Activated CD8-positive, alpha-beta memory T cell treated with anti-CD3 and anti-CD28 coated beads for 36 hours (primary cell): Measurements from ENCODE around the gene PIMREG. TPM values are rescaled to one million over a fixed set of nuclear protein-coding genes. Genes with fewer than 3 reads are reported as not detected.

Experiments
- CTCF ChIA-PET: fragments of 350-600 bp; sonication (Branson Sonifier 250); formaldehyde crosslinking; loops from one replicate; lab custom pipeline; 2021; ENCODE audit warnings: antibody characterized with exemption; lab: Charles Lee
- POLR2A ChIA-PET: fragments of 350-600 bp; sonication (Branson Sonifier 250); formaldehyde crosslinking; loops from one replicate; lab custom pipeline; 2021; ENCODE audit warnings: antibody characterized with exemption; lab: Charles Lee
- total RNA-seq, 2 experiments: library from RNA; stranded (reverse); gene quantifications; one replicate each; pipeline ENCODE4 v1.2.3, GENCODE V29; 2021

The PIMREG gene
- total RNA-seq, 2 experiments from 2014 or later = 2.9 to 3.3 TPM

DNA sequence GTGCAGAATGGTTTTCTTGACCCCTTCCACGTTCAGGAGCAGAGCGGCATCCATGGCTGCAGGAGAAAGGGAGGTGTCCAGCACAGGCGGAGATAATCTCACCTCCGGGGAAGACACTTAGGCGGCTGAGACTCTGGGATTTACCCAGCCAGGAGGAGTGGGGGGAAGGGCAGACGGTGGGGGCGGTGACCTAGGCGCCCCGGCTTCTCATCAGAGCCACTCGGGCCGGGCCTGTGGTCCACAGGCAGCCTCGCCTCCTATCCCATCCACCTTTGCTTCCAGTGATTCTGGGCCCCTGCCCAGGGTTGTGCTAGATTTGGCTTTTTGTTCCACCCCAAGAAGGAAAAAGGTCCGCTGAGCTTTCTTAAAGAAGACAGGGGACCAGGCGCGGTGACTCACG is 9.2 kb upstream of the PIMREG start, which contains the start of gene AIPL1:
AIPL1 (minus strand) TSS at position 71 of the 400 bp plus-strand sequence; CDS start at position 54, 17 bp downstream.
- CTCF ChIA-PET = interaction anchor here (0.9 to 2.0 kb wide), 4 partner anchors 17 to 851 kb away, joined by 3 to 13 read pairs (median 4); partner anchors contain the start of gene NLRP1
- POLR2A ChIA-PET = no interaction called here

DNA sequence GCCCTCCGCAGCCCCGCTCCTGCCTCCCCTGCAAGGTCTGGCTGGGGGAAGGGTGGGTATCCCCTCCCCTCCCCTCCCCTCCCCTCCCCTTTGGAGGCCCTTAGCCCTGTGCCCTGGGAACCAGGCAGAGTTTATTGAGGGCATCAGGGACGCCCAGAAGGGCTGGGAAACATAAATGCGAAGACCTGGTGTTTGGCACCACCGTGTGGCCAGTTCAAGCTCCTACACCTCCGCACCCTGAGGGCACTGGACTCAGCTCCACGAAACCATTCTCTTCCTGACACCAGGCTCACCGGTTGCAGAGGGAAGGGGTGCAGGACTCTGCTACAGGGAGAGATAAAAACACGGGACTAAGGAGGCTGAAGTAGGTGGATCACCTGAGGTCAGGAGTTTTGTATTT is 8.3 kb upstream of the PIMREG start:
- POLR2A ChIA-PET = no interaction called here
- CTCF ChIA-PET = interaction anchor here (0.6 to 2.0 kb wide), 7 partner anchors 9 to 852 kb away, joined by 3 to 13 read pairs (median 4); partner anchors contain the start of genes NLRP1 and PIMREG

DNA sequence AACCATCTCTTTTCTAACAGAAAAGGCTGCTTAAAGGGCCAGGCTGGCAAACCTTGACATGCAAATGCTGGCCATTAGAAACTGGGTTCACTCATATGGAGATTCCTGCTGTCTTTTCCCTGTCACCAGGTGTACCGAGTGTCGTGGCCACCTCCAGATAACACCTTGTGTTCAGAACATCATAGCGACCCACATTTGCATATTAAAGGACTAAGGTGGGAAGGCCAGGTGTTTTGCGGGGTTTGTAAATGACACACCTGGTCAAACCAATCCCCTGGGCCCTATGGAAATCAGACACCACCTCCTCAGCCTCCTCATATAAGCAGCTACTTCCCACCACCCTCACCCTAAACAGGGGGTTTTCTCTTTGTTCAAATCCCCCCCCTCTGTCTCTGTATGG is 6.8 kb upstream of the PIMREG start:
- POLR2A ChIA-PET = no interaction called here

DNA sequence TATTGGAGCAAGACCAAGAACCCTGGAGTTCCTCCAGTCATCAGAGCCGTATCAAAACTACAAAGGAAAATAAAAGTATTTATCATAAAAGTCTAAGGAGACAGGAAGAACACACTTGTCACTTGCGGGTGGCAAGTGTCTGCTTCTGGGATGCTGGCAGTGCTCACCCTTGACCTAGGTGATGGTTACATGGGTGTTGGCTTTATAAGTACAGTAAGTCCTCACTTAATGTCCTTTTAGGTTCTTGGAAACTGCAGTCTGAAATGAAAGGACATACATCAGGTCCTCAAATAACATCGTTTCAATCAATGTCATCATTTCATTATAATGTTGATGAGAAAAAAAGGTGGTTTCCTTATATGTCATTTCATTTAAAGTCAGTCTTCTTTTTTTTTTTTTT is 6.3 kb upstream of the PIMREG start:
- ChIA-PET POLR2A (no interaction called here), CTCF (interaction anchor here (0.7 kb wide), 1 partner anchor 666 kb away, joined by 4 read pairs; no protein-coding TSS in a partner anchor)

More for the DNA sequence above, 6.8 kb upstream of the PIMREG start:
- CTCF ChIA-PET = no interaction called here

DNA sequence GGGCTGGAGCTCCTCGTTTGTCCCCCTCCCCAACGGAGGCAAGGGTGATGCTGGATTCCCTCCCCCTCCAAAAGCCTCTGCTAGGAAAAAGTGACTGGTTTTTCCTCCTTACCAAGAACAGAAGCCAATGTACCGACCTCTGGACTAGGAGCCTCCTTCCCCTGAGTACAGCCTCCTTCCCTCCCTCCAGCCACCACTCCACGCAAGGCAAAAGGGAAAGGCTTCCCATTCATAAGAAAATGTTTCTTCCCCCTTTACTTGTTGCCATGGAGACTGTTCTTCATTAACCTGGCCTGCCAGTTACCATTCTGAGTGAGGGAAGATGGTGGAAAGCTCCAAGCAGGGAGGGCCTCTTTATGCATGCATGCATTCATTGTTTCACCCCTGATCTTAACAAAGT is 4.3 kb upstream of the PIMREG start:
- ChIA-PET POLR2A (no interaction called here), CTCF (interaction anchor here (1.0 kb wide), 1 partner anchor 852 kb away, joined by 3 read pairs; no protein-coding TSS in a partner anchor)

DNA sequence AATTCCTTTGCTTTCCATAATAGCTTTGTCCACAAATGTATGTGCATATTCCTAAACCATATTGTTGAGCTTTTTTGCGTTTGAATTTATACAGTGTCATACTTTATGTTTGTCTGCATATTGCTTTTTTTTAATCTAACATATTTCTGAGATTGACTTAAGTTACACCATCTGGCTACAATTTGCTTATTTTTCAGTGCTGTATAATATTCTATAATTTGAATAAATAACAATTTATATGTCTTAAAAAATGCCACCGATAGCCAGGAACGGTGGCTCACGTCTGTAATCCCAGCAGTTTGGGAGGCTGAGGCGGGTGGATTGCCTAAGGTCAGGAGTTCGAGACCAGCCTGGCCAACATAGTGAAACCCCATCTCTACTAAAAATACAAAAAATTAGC is 1.5 kb upstream of the PIMREG start:
- POLR2A ChIA-PET = no interaction called here

DNA sequence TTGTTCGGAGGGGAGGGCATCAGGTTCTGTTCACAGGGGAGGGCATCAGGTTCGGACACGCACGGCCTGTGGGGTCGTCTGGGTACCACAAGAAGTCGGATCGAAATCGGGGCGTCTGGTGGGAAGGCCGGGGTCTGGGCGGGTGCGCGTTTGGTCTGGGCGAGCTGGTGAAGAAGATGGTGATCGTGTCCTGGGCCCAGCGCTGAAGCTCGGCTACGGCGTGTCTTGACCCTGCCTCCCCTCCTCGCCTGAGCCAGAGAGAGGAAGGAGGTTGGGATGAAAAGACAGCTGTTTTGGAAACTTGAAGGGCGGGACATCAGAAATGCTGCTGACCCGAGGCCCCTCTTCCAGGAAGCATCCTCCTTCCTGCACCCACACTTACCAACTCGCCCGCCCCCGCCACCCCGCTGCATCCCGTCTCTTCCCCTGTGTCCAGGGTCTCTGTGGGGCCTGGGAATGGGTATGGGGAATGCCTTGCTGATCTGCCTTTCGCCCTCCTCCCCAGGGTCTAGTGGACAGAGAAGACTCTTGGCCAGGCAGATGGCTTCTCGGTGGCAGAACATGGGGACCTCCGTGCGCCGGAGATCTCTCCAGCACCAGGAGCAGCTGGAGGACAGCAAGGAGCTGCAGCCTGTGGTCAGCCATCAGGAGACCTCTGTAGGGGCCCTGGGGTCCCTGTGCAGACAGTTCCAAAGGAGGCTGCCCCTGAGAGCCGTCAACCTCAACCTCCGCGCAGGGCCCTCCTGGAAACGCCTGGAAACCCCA is 498 bp downstream of the PIMREG start:
- POLR2A ChIA-PET = interaction anchor here (0.9 to 1.0 kb wide), 2 partner anchors 9 to 197 kb away, joined by 3 read pairs; no protein-coding TSS in a partner anchor
- CTCF ChIA-PET = interaction anchor here (1.6 to 2.2 kb wide), 2 partner anchors 9 to 853 kb away, joined by 5 to 6 read pairs; no protein-coding TSS in a partner anchor

More for the DNA sequence above, 1.5 kb upstream of the PIMREG start:
- CTCF ChIA-PET = interaction anchor here (1.0 to 1.9 kb wide), 3 partner anchors 12 to 850 kb away, joined by 3 to 4 read pairs (median 3); no protein-coding TSS in a partner anchor

DNA sequence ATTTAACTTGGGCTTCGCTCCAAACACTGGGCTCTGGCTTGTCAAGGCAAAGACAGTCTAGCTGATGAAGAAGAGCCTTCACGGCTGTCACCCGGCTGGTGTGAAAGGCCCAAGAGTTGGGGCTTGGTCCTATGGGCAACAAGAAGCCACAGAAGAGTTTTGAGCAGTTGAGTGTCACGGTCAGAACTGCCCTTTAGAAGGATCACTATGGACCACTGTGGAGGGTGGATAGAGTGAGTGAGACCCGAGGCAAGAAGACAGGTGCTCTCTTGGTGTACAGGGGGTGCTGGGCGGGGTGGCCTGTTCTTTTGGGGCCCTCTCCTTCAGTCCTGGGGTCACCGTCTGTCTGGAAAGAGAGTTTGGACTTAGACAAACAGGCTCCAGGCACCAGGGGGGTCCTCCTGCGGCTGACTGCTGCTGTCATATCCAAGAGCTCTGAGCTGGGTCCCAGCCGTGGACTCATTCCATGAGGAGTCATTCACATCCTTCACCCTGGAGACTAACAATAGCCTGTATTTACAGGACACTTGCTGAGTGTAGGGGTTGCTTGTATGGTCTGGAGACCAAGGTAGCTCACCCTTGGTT is 2.4 kb downstream of the PIMREG start:
- CTCF ChIA-PET = interaction anchor here (0.8 kb wide), 1 partner anchor 740 kb away, joined by 3 read pairs; no protein-coding TSS in a partner anchor

DNA sequence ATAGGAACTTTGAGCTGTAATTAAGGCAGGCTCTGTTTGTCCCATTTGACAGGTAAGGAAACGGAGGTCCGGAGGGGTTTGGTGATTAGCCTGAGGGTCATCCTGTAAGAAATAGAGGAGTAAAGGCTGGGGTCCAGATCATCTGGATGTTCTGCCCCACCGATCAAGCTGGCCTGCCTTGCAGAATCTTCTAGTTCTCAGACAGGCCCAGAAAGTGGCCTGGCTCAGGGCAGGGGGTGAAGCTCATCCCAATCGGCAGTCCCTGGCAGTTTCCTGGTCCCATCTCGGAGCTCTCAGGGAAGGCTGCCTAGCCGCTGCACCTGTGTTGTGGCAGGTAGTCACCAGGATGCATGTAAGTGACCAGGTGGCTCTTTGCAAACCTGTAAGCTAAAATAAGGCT is 4.2 kb downstream of the PIMREG start:
- POLR2A ChIA-PET = no interaction called here
- CTCF ChIA-PET = no interaction called here

More for the DNA sequence above, 2.4 kb downstream of the PIMREG start:
- POLR2A ChIA-PET = no interaction called here

DNA sequence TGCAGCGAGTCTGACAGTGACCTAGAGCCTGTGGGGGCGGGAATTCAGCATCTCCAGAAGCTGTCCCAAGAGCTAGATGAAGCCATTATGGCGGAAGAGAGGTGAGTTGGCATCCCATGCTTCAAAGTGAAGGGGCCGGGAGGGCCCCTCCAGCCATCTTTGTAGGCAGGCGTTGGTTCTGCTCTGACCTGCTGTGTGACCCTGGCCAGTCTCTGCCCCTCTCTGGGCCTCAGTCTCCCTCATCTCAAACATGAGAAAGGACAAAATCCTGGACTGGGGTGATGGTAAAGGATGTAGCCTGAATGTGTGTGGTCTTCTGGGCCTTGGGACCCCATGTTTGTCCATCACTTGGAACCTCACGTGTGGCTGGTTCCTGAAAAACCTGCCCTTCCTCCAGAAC is 5.1 kb downstream of the PIMREG start:
- CTCF ChIA-PET = interaction anchor here (2.1 kb wide), 1 partner anchor 13 kb away, joined by 7 read pairs; no protein-coding TSS in a partner anchor
- POLR2A ChIA-PET = no interaction called here

DNA sequence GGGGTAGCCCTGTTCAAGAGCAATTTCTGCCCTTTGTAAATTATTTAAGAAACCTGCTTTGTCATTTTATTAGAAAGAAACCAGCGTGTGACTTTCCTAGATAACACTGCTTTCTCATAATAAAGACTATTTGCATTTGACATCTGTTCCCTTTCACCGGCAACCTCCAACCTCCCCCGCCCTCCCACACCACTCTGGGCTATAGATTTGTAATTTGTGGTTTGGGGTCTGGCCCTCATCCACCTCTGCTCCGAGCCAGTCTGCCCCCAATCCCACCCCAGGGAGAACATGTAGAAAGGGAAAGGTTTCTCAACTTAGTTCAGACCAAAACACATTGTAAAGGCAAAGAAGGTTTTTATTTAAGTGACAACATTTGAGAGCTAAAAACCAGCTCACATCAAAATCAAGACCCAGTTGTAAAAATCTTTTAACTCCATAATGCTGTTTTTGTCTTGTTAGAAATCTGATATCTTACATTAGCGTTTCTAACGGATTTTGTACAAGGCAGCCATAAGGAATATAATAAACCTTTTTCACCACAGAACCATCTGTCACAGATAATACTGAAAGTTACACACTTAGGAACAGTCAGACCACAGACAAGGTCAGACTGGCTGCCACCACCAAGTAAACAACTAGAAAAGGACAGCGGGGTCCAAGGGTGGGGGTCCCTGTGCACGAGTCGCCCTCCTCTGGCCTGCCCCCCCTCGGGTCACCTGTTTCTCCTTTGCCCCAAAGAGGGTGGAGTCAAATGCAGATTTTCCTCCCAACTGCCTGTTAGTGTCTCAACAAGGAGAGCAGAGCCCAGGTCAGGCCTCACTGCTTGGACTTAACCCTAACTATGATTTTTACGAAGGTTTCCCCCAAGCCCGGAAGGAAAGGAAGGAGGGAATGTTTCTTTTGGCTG is 6.9 kb downstream of the PIMREG start:
- CTCF ChIA-PET = interaction anchor here (2.1 kb wide), 1 partner anchor 15 kb away, joined by 7 read pairs; no protein-coding TSS in a partner anchor

DNA sequence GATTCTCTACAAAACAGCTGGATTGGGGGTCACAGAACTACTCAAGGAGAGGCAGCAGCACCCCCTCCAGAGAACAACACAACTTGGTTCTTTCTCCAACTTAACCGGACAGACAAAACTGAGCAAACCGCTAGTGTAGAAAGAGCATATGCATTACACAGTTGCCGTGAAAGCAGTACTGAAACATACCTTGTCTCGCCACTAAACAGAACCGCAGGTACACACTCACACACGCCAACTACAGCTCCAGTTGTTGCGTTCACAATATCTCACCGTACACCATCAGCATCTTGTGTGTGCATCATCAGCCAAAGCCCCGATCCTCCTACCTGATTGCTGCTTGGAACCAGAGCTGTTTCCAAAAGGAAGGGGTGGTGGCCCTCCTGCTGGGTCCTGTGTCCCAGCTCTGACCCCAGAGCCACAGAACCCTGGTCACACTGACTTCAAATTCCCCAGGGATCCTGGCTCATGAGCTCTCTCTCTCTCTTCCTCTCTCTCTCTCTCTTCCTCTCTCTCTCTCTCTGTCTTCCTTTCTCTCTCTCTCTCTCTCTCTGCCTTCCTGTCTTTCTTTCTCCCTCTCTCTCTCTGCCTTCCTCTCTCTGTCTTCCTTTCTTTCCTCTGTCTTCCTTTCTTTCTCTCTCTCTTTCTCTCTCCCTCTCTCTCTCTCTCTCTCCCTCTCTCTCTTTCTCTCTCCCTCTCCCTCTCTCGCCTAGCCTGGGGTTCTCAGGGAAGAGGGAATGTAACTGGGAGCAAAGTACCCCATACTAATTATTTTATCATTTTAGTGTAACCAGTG is 8.4 kb downstream of the PIMREG start:
- ChIA-PET CTCF (no interaction called here), POLR2A (no interaction called here)

More for the DNA sequence above, 6.9 kb downstream of the PIMREG start:
- POLR2A ChIA-PET = no interaction called here

DNA sequence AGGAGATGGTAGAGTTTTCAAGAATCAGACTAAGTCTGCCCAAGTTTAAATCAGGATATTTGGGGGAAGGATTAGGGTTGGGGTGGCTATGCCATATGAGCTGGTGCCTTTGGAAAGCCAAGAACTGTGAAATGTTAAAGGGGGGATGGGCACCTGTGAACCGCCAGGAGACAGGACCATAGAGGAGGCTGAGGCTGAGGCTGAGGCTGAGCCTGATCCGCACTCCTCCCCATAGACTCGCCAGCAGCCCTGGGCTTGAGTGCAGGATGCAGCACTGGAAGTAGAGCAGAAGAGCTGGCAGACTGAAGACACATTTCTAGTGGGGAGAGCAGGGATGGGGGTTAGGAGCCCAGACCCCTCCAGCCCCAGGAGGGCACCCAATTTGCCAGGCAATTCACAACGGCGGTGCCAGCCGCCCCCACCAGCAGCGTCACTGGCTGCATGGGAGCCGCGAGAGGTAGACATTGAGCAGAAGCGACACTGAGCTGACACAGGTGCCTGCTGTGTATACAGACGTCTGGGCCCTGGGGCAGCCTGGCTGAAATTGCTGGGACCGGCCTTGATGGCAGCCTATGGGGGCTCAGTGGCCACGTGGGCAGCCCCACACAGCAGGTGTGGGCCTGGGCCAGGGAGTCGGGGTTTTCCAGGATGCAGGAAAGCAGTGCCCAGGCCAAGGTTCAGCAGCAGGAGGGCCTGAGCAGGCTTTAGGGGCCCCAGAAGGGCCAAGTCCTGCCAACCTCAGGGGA is 9.2 kb downstream of the PIMREG start:
- POLR2A ChIA-PET = interaction anchor here (0.7 kb wide), 1 partner anchor 9 kb away, joined by 3 read pairs; the partner anchor contains the start of gene PIMREG
- CTCF ChIA-PET = no interaction called here

DNA sequence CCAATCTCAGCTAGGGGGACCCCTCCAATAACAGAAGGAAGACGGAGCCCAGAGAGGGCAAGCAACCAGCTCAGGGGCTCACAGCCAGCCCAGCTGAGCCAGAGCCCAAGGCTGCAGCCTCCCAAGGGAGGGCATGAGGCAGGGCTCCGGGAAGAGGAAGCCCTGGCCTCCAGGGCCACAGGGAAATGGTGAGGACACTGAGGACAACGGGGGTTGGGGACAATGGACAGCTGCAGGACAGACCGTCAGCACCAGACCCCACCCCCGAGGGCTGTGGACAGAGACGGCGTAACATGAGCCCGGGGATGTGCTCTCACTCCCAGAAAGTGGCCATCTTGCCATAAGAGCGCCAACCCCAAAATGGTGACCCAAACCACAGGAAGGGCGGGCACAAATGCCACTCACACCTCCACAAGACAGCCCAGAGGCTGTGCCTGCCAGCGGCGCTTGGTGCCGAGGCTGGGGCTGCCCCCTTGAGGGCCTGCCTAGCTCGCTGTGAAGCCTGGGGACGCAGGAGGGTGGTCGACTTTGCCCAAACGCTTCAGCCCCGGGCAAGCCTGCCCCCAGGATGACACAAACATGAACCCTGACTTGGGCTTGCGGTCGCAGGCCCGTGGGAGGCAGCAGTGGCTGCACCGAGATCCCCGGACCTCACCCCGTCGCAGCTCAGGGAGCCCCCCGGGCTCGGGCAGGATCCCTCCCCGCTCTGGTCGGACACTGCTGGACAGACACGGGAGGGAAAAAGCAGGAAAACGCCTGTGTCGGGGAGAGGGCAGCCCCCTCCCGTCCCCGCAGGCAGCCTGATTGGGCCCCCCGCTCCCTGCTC is 10.5 kb downstream of the PIMREG start:
- ChIA-PET POLR2A (interaction anchor here (0.7 to 1.1 kb wide), 2 partner anchors 11 to 909 kb away, joined by 4 read pairs; no protein-coding TSS in a partner anchor), CTCF (no interaction called here)

DNA sequence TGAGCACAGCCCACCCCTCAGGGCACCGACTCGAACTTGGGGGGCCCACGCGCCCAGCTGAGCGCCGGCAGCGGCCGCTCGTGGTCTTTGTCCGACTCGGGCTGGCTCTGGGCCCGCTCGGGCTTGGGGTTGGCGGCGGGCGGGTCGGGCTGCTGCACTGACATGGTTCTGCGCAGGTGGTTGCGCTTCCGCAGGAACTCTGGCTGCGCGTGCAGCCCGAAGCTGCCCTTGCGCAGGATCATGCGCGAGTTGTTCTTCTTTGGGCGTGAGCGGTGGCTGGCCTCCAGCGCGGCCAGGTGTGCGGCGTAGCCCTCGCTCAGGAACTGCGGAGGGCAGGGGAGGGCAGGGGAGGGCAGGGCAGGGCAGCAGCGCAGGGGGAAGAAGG is 11.1 kb downstream of the PIMREG start:
- CTCF ChIA-PET = interaction anchor here (0.6 kb wide), 1 partner anchor 190 kb away, joined by 3 read pairs; no protein-coding TSS in a partner anchor
- POLR2A ChIA-PET = interaction anchor here (0.7 to 1.1 kb wide), 2 partner anchors 12 to 909 kb away, joined by 4 read pairs; no protein-coding TSS in a partner anchor

DNA sequence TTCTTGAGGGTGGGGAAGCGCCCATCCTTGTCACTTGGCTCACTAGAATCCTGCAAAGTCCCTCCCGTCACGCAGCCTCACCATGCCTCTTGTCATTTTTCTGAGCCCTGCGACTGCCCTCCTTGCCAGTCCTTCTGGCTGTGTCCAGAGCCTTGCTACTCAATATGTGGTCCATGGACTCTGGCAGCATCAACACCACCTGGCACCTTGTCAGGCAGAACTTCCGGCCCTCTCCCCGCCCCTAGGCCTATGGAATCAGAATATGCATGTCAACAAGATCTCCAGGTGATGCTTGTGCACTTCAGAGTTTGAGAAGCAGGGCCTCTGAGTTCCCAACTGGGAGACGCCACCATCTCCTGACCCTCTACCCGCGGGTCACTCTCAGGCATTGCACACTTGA is 12.1 kb downstream of the PIMREG start:
- POLR2A ChIA-PET = no interaction called here
- CTCF ChIA-PET = no interaction called here
